Stimulated activated CD4-positive, alpha-beta T cell treated with anti-CD3 and anti-CD28 coated beads, Interleukin-15, amount 100 ng/mL, for 24 hours (primary cell): Measurements from ENCODE around the gene OR8B2.
"Not testable (repeated sequence)": the region's sequence is repeated elsewhere in the genome, so short reads cannot be mapped to it uniquely, and the experiment has no call there.

Experiments
- DNase-seq: peaks from one replicate; pipeline ENCODE4 v3.0.0-alpha.2; 2020

OR8B2 gene

DNA sequence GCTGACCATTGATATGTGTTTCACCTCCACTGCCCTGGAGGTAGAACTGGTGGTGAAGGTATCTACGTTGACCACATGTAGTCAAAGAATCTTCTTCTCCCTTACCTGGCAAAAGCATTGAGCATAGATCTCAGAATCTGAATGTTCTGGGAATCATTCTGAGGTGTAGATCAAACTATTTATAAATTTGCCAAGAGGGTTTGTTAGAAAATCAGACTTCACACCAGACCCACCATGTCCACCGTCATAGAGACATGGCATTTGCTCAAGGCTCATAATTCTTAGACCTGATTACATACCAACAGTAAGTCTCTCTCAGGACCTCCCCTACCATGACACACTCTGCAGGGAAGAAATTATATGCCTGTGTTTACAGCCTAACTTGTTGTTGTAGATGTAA, at the start of gene OR8B2:
TSS of gene OR8B2 (minus strand) at position 101 of the 400 bp plus-strand sequence. CDS start 1,156 bp downstream, outside the sequence.
- DNase-seq = no peak

DNA sequence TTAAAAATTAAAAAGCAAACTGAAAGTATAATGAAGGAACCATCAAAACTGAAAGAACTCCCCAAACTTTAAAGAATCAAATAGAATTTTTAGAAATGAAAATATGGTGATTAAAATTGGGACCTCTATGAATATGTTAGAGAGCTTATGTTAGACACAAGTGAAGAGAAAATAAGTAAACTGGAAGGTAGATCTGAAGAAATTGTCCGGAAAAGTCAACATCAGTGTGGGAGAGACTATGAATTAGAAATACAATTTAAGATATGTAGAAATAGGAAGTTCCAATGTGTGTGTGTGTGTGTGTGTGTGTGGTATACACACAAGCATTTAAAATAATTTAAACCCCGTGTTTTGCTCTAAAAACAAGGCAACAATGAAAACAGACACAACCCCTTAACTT, 45.3 kb upstream of the OR8B2 start:
- no peak for DNase-seq

DNA sequence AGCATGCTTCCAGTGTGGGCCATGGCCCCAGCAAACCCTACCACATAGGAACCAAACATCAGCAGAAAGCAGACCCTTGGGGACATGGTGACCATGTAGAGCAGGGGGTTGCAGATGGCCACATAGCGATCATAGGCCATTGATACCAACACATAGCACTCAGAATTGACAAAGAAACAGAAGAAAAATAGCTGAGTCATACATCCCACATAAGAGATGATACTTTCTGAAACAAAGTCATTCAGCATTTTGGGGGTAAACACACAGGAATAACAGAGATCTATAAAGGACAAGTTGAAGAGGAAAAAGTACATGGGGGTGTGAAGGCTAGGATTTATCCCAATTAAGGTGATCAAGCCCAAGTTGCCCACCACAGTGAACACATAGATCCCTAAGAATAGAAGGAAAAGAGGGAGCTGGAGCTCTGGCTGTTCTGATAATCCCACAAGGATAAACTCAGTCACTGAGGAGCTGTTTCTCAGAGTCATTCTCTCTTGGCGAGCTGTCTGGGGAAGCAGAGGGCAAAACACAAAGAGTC, 40.2 kb upstream of the OR8B2 start, which contains the start of gene OR8B4:
TSS of gene OR8B4 (minus strand) at position 488 of the 538 bp plus-strand sequence. CDS start at position 488, 0 bp downstream.
- DNase-seq = no peak

DNA sequence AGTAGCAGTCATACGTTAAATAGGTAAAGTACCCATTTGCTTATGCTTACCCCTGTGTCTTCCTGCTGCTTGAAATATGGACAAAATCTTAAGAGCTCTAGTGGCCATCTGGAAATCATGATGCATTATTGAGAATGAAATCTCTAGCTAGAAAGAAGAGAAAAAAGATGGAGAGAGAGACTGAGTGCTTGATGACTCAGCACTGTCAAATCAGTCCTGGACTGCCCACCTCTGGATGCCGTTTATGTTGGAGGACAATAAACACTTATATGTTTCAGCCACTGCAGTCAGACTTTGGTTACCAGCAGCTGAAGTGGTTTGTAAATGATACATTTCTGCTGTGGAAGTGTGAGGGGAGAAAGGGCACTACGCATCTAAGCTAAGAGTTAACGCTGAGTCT, 36.7 kb upstream of the OR8B2 start:
- no peak for DNase-seq

- DNase-seq = no peak
Observed at GRCh38 chr11:124415356-124415923, 31.1 kb upstream of the OR8B2 start.

DNA sequence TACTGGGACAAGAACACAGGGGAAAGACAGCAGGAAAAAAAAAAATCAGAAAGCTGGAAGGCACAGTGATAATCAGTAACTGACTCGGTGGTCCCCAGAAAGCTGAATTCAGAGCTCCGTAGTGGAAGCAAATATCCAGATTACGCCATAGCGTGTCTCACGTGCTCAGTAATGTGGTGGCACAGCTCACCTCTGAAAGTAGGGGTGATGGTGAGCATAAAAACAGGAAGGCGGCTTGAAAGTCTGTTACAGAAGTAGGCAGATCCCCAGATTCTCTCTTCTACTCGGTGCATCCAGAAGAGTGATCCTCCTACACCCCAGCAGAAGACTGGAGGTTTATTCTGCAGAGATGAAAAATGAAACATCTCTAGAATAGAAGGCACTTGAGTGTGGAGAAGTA, 25.6 kb upstream of the OR8B2 start:
- DNase-seq = no peak

DNA sequence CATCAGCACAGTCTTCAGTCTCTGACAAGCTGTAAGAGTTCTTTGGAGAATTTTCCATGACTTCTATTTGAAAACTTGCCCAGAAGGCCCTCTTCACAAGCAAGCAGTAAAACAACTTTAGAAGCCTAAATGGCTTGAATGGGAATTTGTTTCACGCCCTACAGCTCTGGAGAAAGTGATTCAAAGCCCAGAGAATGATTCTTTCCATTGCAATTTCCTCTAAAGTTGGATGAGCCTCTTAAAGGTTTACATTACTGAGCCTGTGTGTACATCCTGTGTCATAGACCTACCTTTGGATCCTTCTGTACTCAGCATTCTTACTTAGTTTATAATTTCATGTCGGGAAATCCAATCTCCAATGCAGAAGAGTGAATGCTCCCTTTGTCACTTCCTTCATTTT, 21.3 kb upstream of the OR8B2 start:
- no peak for DNase-seq

DNA sequence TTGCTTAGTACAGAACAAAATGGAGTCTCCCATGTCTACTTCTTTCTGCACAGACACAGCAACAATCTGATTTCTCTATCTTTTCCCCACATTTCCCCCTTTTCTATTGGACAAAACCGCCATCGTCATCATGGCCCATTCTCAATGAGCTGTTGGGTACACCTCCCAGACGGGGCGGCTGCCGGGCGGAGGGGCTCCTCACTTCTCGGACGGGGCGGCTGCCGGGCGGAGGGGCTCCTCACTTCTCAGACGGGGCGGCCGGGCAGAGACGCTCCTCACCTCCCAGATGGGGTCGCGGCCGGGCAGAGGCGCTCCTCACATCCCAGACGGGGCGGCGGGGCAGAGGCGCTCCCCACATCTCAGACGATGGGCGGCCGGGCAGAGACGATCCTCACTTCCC, 18.9 kb upstream of the OR8B2 start:
- DNase-seq = not testable (repeated sequence)

- DNase-seq = peak; percentile 71
Observed at GRCh38 chr11:124402326-124402922, 18.1 kb upstream of the OR8B2 start.

DNA sequence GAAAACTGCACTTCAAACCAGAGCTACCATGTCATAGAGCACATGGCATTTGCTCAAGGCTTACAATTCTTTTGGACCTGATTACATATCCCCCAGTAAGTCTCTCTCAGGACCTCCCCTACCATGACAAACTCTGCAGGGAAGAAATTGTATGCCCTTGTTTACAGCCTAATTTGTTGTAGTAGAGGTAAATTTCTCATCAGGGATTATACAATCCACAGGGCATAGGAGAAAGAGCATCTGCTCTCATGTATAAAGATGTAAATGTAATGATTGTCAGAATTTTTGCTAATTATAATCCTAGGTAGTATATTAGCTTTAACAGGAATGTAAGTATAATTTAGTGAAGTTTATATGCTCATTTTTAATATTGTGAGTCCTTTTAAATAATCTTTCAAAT, 14.6 kb upstream of the OR8B2 start, which contains the start of gene OR8B3:
TSS of gene OR8B3 (minus strand) at position 101 of the 400 bp plus-strand sequence. CDS start 1,673 bp downstream, outside the sequence.
- no peak for DNase-seq

- not testable (repeated sequence) for DNase-seq
Observed at GRCh38 chr11:124396847-124397246, 12.5 kb upstream of the OR8B2 start.

- DNase-seq = no peak
Observed at GRCh38 chr11:124394408-124394807, 10.1 kb upstream of the OR8B2 start.

- not testable (repeated sequence) for DNase-seq
Observed at GRCh38 chr11:124382857-124383256, 1.4 kb downstream of the OR8B2 start.

- no peak for DNase-seq
Observed at GRCh38 chr11:124380585-124380984, 3.7 kb downstream of the OR8B2 start.

DNA sequence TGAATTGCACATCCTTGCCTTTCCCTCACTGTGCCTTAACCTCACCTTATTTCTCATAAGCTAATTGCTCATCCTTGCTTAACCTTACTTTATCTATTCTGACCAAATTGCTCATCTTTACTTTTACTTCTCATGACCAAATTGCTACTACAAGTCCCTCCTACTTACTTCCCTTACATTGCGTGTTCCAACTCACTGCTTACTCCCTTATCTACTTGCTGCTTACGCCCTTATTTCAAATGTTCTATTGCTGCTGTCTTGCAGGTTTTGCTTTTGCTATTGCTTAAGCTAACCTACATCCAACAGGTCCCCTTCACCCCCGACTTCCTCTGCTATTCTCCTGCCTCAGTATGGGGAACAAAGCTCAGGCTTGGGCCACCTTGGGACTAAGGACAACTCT, 8.0 kb downstream of the OR8B2 start:
- DNase-seq = no peak

DNA sequence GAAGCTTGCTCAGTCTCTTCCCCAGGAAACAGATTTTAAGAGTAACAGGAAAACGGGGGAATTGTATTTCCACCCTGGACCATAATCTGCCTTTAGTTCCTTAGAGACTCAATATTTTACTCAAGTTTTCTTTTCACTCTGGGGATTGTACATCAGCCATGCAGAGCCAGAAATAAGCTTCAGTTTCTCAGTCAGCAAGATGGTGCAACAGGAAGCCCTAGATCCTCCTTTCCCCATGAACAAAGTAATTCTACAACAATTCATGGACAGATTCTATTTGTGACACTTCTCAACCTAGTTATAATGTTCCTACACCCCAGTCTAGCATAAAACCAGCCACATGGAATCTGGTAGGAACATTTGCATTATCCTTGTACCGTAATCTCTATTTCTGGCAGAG, 24.7 kb downstream of the OR8B2 start:
- no peak for DNase-seq

DNA sequence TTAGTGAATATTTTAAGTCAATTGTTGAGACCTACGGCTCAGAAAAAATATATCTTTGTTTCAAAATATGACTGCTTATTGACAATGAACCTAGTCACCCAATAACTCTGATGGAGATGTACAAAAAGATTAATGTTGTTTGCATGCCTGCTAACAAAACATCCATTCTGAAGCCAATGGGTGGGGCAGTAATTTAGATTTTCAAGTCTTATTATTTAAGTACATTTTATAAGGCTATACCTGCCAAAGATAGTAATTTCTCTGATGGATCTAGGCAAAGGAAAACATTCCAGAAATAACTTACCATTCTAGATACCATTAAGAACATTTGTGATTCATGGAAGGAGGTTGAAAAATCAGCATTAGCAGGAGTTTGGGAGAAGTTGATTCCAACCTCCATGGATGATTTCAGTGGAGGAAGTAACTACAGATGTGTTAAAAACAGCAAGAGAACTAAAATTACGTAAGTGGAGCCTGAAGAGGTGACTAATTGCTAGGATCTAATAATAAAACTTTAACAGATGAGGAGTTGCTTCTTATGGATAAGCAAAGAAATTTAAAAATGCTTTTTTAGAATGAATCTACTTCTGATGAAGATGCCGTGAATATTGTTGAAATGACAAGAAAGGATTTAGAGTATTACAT, 37.9 kb downstream of the OR8B2 start:
- DNase-seq = no peak

- DNase-seq = no peak
Observed at GRCh38 chr11:124344346-124344745, 40.0 kb downstream of the OR8B2 start.

- DNase-seq = no peak
Observed at GRCh38 chr11:124340142-124340447, 44.2 kb downstream of the OR8B2 start.

- DNase-seq = no peak
Observed at GRCh38 chr11:124339396-124340141, 44.7 kb downstream of the OR8B2 start.
